Gastroesophageal sphincter (tissue), 3 donors: ENCODE data around the gene PHKA1.

Experiments used
- EP300 ChIP-seq: sonication (generic); formaldehyde crosslinking; IDR thresholded peaks from one replicate; pipeline ENCODE4 v1.6.1; 2017; ENCODE audit warnings: antibody characterized with exemption, mild to moderate bottlenecking
- POLR2A ChIP-seq, 2 donors: fragments of 450-650 bp; IDR thresholded peaks; one replicate each; pipeline ENCODE4 v1.6.1; 2017; ENCODE audit warnings: antibody characterized with exemption in 2 of 2, mild to moderate bottlenecking in 2 of 2, moderate library complexity in 1 of 2
- TF ChIP-seq, protein P1 (sequence below), 4 experiments: fragments of 200-600 bp in 2 of 4; fragments of 450-650 bp in 2 of 4; sonication (generic) in 1 of 4; IDR thresholded peaks; one replicate each; pipeline ENCODE4 v1.5.1; 2017 to 2019; ENCODE audit warnings: antibody characterized with exemption in 4 of 4, mild to moderate bottlenecking in 2 of 4, moderate library complexity in 2 of 4

DNA sequence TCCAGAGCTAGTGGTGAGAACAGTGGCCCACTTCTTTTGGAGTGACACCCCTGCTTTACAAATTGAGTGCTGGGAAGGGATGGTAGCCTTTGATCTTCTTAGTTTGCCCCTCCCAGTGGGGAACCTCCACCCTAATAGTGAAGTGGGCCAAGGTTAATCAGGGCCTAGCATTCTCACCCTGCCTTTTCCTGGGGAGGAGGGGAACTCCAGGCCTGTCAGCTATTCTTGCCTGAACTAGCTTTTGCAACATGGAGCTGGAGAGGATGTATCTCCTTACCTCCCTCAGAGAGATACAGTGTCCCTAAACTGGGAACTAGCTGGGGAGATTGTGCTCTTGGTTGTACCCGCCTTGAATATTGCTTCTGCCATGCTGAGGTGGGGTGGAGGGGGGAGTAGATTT, 20.6 kb downstream of the PHKA1 start:
- TF ChIP-seq POLR2A (IDR thresholded peaks at IDR 0.05) (no peak), EP300 (no peak)
- TF ChIP-seq, protein P1, sequence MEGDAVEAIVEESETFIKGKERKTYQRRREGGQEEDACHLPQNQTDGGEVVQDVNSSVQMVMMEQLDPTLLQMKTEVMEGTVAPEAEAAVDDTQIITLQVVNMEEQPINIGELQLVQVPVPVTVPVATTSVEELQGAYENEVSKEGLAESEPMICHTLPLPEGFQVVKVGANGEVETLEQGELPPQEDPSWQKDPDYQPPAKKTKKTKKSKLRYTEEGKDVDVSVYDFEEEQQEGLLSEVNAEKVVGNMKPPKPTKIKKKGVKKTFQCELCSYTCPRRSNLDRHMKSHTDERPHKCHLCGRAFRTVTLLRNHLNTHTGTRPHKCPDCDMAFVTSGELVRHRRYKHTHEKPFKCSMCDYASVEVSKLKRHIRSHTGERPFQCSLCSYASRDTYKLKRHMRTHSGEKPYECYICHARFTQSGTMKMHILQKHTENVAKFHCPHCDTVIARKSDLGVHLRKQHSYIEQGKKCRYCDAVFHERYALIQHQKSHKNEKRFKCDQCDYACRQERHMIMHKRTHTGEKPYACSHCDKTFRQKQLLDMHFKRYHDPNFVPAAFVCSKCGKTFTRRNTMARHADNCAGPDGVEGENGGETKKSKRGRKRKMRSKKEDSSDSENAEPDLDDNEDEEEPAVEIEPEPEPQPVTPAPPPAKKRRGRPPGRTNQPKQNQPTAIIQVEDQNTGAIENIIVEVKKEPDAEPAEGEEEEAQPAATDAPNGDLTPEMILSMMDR (IDR thresholded peaks at IDR 0.05): no peak
